Measurements from ENCODE around the gene EIPR1. TPM values are rescaled to one million over a fixed set of nuclear protein-coding genes. Genes with fewer than 3 reads are reported as not detected.

Gene EIPR1
- total RNA-seq, 1 experiment from 2014 or later = 27.8 TPM

GRCh38 chr2:3253913-3254441 is 123.6 kb downstream of the EIPR1 start:
- TF ChIP-seq, protein P1, sequence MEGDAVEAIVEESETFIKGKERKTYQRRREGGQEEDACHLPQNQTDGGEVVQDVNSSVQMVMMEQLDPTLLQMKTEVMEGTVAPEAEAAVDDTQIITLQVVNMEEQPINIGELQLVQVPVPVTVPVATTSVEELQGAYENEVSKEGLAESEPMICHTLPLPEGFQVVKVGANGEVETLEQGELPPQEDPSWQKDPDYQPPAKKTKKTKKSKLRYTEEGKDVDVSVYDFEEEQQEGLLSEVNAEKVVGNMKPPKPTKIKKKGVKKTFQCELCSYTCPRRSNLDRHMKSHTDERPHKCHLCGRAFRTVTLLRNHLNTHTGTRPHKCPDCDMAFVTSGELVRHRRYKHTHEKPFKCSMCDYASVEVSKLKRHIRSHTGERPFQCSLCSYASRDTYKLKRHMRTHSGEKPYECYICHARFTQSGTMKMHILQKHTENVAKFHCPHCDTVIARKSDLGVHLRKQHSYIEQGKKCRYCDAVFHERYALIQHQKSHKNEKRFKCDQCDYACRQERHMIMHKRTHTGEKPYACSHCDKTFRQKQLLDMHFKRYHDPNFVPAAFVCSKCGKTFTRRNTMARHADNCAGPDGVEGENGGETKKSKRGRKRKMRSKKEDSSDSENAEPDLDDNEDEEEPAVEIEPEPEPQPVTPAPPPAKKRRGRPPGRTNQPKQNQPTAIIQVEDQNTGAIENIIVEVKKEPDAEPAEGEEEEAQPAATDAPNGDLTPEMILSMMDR (conservative IDR thresholded peaks at IDR 0.05) = no peak
- Histone ChIP-seq H4K5ac (ENCODE audit: insufficient read length, low read depth, low read length) (no peak overlapping the region), H2AFZ (ENCODE audit: low read length) (no peak overlapping the region), H2BK12ac (ENCODE audit: insufficient read length, low read depth, low read length) (no peak overlapping the region), H2BK15ac (ENCODE audit: low read depth, low read length) (no peak overlapping the region), H3K14ac (ENCODE audit: insufficient read depth, low read length) (no peak overlapping the region), H4K91ac (ENCODE audit: insufficient read length, low read depth, low read length) (no peak overlapping the region), H3K56ac (ENCODE audit: insufficient read length, low read depth, low read length) (no peak overlapping the region), H4K20me1 (ENCODE audit: control insufficient read depth, insufficient read depth, insufficient read length) (no peaks in the 10 kb centered on the region), H3K18ac (ENCODE audit: insufficient read length, low read depth, low read length) (no peak overlapping the region), H3K23ac (ENCODE audit: insufficient read length, low read depth, low read length) (no peak overlapping the region), H3K4ac (ENCODE audit: low read depth, low read length) (no peak overlapping the region), H3K4me2 (ENCODE audit: insufficient read depth, insufficient read length, low read length) (no peak overlapping the region), H3K4me1 (ENCODE audit: insufficient read depth, low read length) (no peaks in the 10 kb centered on the region; the same call in 1 of the 2 replicates), H3K23me2 (ENCODE audit: insufficient read length, low read depth, low read length, poor library complexity, severe bottlenecking) (no peaks in the 10 kb centered on the region), H3K27me3 (ENCODE audit: insufficient read depth, low read length) (no peaks in the 10 kb centered on the region), H2BK120ac (ENCODE audit: low read depth, low read length, poor library complexity, severe bottlenecking) (no peak overlapping the region), H2AK5ac (ENCODE audit: insufficient read length, low read length) (no peak overlapping the region), H2BK5ac (ENCODE audit: insufficient read length, low read length) (no peak overlapping the region), H3K9me3 (ENCODE audit: control insufficient read depth, low read depth, low read length) (peaks cover 17% of the 10 kb centered on the region), H3K9ac (ENCODE audit: extremely low read depth, insufficient read length, low read length) (no peak overlapping the region), H3K79me2 (ENCODE audit: insufficient read depth, low read length) (no peaks in the 10 kb centered on the region), H3K27ac (ENCODE audit: insufficient read length, low read depth, low read length) (no peak overlapping the region), H3K79me1 (ENCODE audit: insufficient read depth, low read depth, low read length, poor library complexity, severe bottlenecking) (no peaks in the 10 kb centered on the region), H2BK20ac (ENCODE audit: low read depth, low read length, poor library complexity, severe bottlenecking) (no peak overlapping the region), H3T11ph (ENCODE audit: low read length) (no peak overlapping the region), H4K8ac (replicated peaks; ENCODE audit: insufficient read length, low read depth, low read length) (no peak overlapping the region)
- Mint-ChIP-seq H3K27ac (peak overlapping the region in 1 of 3 experiments; percentile 83; a peak in 2 of 7 replicates), H3K4me1 (peaks cover 6 to 23% of the 10 kb centered on the region in 2 experiments), H3K27me3 (ENCODE audit: low read depth) (no peaks in the 10 kb centered on the region; the same call in 1 of the 2 replicates), H3K4me3 (no peak overlapping the region), H3K9me3 (peaks cover 18 to 22% of the 10 kb centered on the region in 2 experiments), H3K36me3 (ENCODE audit: insufficient read depth in 1 of 3, low read depth in 3 of 3) (peaks cover 26 to 33% (median 32%) of the 10 kb centered on the region in 3 experiments)
- WGBS (ENCODE audit: extremely low coverage, insufficient read length, low lambda C conversion rate) = no CpG with 5 or more reads among the region's 15 CpGs
- DNase-seq = no peak
